GM06990 (cell line): ENCODE results near the gene ST6GALNAC4.

Experiments used
- DNase-seq: peaks from one replicate; pipeline ENCODE4 v3.0.0-alpha.2; 2011; ENCODE audit not compliant: insufficient read length; ENCODE audit errors: extremely low read depth
- H3K27me3 ChIP-seq: replicated peaks from 2 replicates; pipeline ENCODE4 v1.6.0; 2011; ENCODE audit warnings: low read length; ENCODE audit not compliant: control insufficient read depth, insufficient read depth
- H3K36me3 ChIP-seq: 2 replicates; pipeline ENCODE4 v1.5.1; 2011; ENCODE audit warnings: low read length; ENCODE audit not compliant: control insufficient read depth, insufficient read depth
- H3K4me3 ChIP-seq: replicated peaks from 2 replicates; pipeline ENCODE4 v1.5.1; 2011; ENCODE audit warnings: low read depth, mild to moderate bottlenecking, control low read depth, low read length
- CTCF ChIP-seq: IDR thresholded peaks from 2 replicates; pipeline ENCODE4 v1.5.1; 2011; ENCODE audit warnings: low read length, control low read depth, mild to moderate bottlenecking, inconsistent platforms; ENCODE audit not compliant: insufficient read depth, poor library complexity, severe bottlenecking

ST6GALNAC4 gene

GRCh38 chr9:127955294-127956015, 38.6 kb upstream of the ST6GALNAC4 start:
- peak; percentile 71 for TF ChIP-seq CTCF
- DNase-seq, result no peak
- H3K27me3 ChIP-seq, result no peaks in the 10 kb centered on the region
- no peaks in the 10 kb centered on the region; the same call in none of the 2 replicates for H3K36me3 ChIP-seq
- H3K4me3 ChIP-seq, result no peak overlapping the region

- Histone ChIP-seq H3K27me3 (no peaks in the 10 kb centered on the region), H3K4me3 (no peak overlapping the region), H3K36me3 (peaks cover 1% of the 10 kb centered on the region)
- no peak for TF ChIP-seq CTCF
- DNase-seq, result no peak
Observed at GRCh38 chr9:127954831-127955293, 38.0 kb upstream of the ST6GALNAC4 start.

- H3K27me3 ChIP-seq, result no peaks in the 10 kb centered on the region
- TF ChIP-seq CTCF, result no peak
- H3K36me3 ChIP-seq, result peaks cover 1% of the 10 kb centered on the region
- H3K4me3 ChIP-seq, result no peak overlapping the region
- no peak for DNase-seq
Observed at GRCh38 chr9:127953768-127954505, 37.1 kb upstream of the ST6GALNAC4 start.

- Histone ChIP-seq H3K27me3 (no peaks in the 10 kb centered on the region), H3K36me3 (peaks cover 4% of the 10 kb centered on the region), H3K4me3 (no peak overlapping the region)
- TF ChIP-seq CTCF, result no peak
- DNase-seq, result no peak
Observed at GRCh38 chr9:127953154-127953553, 36.3 kb upstream of the ST6GALNAC4 start.

- DNase-seq, result no peak
- Histone ChIP-seq H3K27me3 (no peaks in the 10 kb centered on the region), H3K4me3 (no peak overlapping the region), H3K36me3 (peaks cover 9% of the 10 kb centered on the region)
- no peak for TF ChIP-seq CTCF
Observed at GRCh38 chr9:127950513-127951289, 33.9 kb upstream of the ST6GALNAC4 start.
